HepG2 (cell line): ENCODE results near the gene GGTA1. TPM values are rescaled to one million over a fixed set of nuclear protein-coding genes. Genes with fewer than 3 reads are reported as not detected.

Experiments
- AKAP8 ChIP-seq: sonication (generic); formaldehyde crosslinking; IDR thresholded peaks from 2 replicates; pipeline ENCODE4 v1.5.1; 2020; ENCODE audit warnings: mild to moderate bottlenecking, missing genetic modification reagents
- CBFB ChIP-seq: sonication (generic); formaldehyde crosslinking; IDR thresholded peaks from 2 replicates; pipeline ENCODE4 v1.4.0; 2020; ENCODE audit warnings: missing genetic modification reagents
- CENPX ChIP-seq: sonication (generic); formaldehyde crosslinking; IDR thresholded peaks from 2 replicates; pipeline ENCODE4 v1.9.0; 2021; ENCODE audit warnings: mild to moderate bottlenecking, missing genetic modification reagents, moderate library complexity
- CREB3 ChIP-seq: sonication (generic); formaldehyde crosslinking; IDR thresholded peaks from 2 replicates; pipeline ENCODE4 v1.5.0; 2020; ENCODE audit warnings: missing genetic modification reagents
- GATA4 ChIP-seq: sonication (generic); IDR thresholded peaks from 2 replicates; pipeline ENCODE4 v1.6.1; 2016; ENCODE audit warnings: antibody characterized with exemption, low read depth, borderline replicate concordance
- GMEB1 ChIP-seq: sonication (generic); formaldehyde crosslinking; IDR thresholded peaks from 2 replicates; pipeline ENCODE4 v1.5.1; 2020; ENCODE audit warnings: missing genetic modification reagents, mild to moderate bottlenecking, borderline replicate concordance
- GRHL1 ChIP-seq: sonication (generic); formaldehyde crosslinking; conservative IDR thresholded peaks from 2 replicates; pipeline ENCODE4 v1.8.0; 2022; ENCODE audit warnings: missing genetic modification reagents
- KDM5B ChIP-seq: sonication (generic); formaldehyde crosslinking; IDR thresholded peaks from 2 replicates; pipeline ENCODE4 v1.4.0; 2020; ENCODE audit warnings: missing genetic modification reagents, mild to moderate bottlenecking, borderline replicate concordance
- KMT2A ChIP-seq: sonication (generic); formaldehyde crosslinking; IDR thresholded peaks from 2 replicates; pipeline ENCODE4 v1.4.0; 2020; ENCODE audit warnings: missing genetic modification reagents
- RBFOX2 ChIP-seq: fragments of 200-400 bp; formaldehyde crosslinking; IDR thresholded peaks from 2 replicates; pipeline ENCODE4 v1.6.1; 2017; ENCODE audit warnings: low read depth, mild to moderate bottlenecking, low read length
- ZBTB42 ChIP-seq: sonication (generic); formaldehyde crosslinking; IDR thresholded peaks from 2 replicates; pipeline ENCODE4 v1.5.0; 2020; ENCODE audit warnings: mild to moderate bottlenecking, missing genetic modification reagents
- ZC3H13 ChIP-seq: sonication (generic); formaldehyde crosslinking; IDR thresholded peaks from 2 replicates; pipeline ENCODE4 v1.8.1; 2023; ENCODE audit warnings: mild to moderate bottlenecking, missing genetic modification reagents, moderate library complexity
- ZNF318 ChIP-seq: sonication (generic); formaldehyde crosslinking; IDR thresholded peaks from 2 replicates; pipeline ENCODE4 v1.4.0; 2020; ENCODE audit warnings: mild to moderate bottlenecking, missing genetic modification reagents
- ZNF513 ChIP-seq: sonication (generic); formaldehyde crosslinking; conservative IDR thresholded peaks from 2 replicates; pipeline ENCODE4 v1.5.0; 2020; ENCODE audit warnings: missing genetic modification reagents
- ZNF780A ChIP-seq: sonication (generic); formaldehyde crosslinking; IDR thresholded peaks from 2 replicates; pipeline ENCODE4 v1.8.0; 2022; ENCODE audit warnings: mild to moderate bottlenecking, missing genetic modification reagents, moderate library complexity
- ZNF883 ChIP-seq: sonication (generic); formaldehyde crosslinking; IDR thresholded peaks from 2 replicates; pipeline ENCODE4 v1.5.1; 2020; ENCODE audit warnings: mild to moderate bottlenecking, missing genetic modification reagents; ENCODE audit errors: not compliant biosample characterization
- polyA plus RNA-seq, 8 experiments: library from polyadenylated mRNA; depleted of rRNA in 3 of 8; stranded (reverse) in 7 of 8; unstranded in 1 of 8; fragments of >200 nt; fragmentation: Illumina TruSeq in 4 of 8; extraction: Trizol in 4 of 8; gene quantifications; 2 replicates each; pipeline versions ENCODE4 v1.2.1 to v1.2.3, GENCODE V29; 2011 to 2016; ENCODE audit warnings: low read depth in 4 of 8, missing spikeins in 1 of 8, mixed read lengths in 1 of 8; ENCODE audit not compliant: insufficient read depth in 1 of 8
- total RNA-seq, 5 experiments: library from RNA; depleted of rRNA; stranded (reverse); fragments of >200 nt; fragmentation: Illumina TruSeq; extraction: Trizol; gene quantifications; 2 replicates each; pipeline ENCODE4 v1.2.3, GENCODE V29; 2016; ENCODE audit warnings: low read depth in 1 of 5

Gene GGTA1
- total and polyA plus RNA-seq, 2 of the 13 experiments (the other 11 are each of a cell fraction or from before 2014, with no cell fraction given): not detected

- TF ChIP-seq ZC3H13 (CRISPR knock-in tag): no peak
- TF ChIP-seq GATA4: peak; percentile 90
- TF ChIP-seq ZNF883 (CRISPR knock-in tag): no peak
- TF ChIP-seq CBFB: peak; percentile 65
- TF ChIP-seq KDM5B: no peak
- TF ChIP-seq ZNF513 (CRISPR knock-in tag): no peak
- TF ChIP-seq GRHL1 (CRISPR knock-in tag): no peak
- TF ChIP-seq ZNF780A (CRISPR knock-in tag): no peak
- no peak for TF ChIP-seq KMT2A
- TF ChIP-seq CENPX (CRISPR knock-in tag): no peak
- TF ChIP-seq GMEB1: no peak
- no peak; the same call in 1 of the 2 replicates for TF ChIP-seq AKAP8 (CRISPR knock-in tag)
- TF ChIP-seq ZNF318 (CRISPR knock-in tag): no peak
- TF ChIP-seq RBFOX2: no peak
- TF ChIP-seq ZBTB42 (CRISPR knock-in tag): no peak
- no peak for TF ChIP-seq CREB3 (CRISPR knock-in tag)
Measured at GRCh38 chr9:121424024-121424432, 75.6 kb downstream of the GGTA1 start (continued).
